GM12878 (cell line): ENCODE data around the gene ZNF329.

ENCODE experiments used
- CTCF ChIP-seq, 3 experiments: IDR thresholded peaks in 2 of 3; conservative IDR thresholded peaks in 1 of 3; 2 replicates each; pipeline ENCODE4 v1.5.1; 2011; ENCODE audit warnings: low read depth in 3 of 3, low read length in 3 of 3, mild to moderate bottlenecking in 3 of 3, control low read depth in 2 of 3, moderate library complexity in 2 of 3, inconsistent platforms in 1 of 3, mixed read lengths in 1 of 3; ENCODE audit not compliant: control insufficient read depth in 2 of 3, insufficient read depth in 1 of 3; ENCODE audit errors: extremely low read depth in 1 of 3
- NR2C2 ChIP-seq: IDR thresholded peaks from 2 replicates; pipeline ENCODE4 v1.6.1; 2011; ENCODE audit warnings: borderline replicate concordance, low read depth; ENCODE audit not compliant: control insufficient read depth, insufficient read length

DNA sequence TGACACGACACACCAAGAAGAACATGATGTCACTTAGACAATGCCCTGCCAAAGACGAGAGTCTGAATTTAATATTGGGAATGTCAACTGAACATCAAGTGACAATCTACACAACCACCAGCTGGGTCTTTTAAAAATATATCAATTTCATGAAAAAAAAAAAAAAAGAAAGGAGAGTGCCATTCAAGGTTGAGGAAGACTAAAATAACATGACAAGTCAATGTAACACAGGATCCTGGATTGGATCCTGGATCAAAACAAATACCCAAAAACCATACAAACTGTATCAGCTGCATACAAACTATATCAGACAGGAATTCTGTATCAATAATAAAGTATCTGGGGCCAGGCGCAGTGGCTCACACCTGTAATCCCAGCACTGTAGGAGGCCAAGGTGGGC lies 4.7 kb downstream of the ZNF329 start:
- no peak for TF ChIP-seq NR2C2
- no peak for TF ChIP-seq CTCF (IDR thresholded peaks at IDR 0.05 in 2 of 3, conservative IDR thresholded peaks at IDR 0.05 in 1 of 3; ENCODE audit: control insufficient read depth in 2 of 3, extremely low read depth in 1 of 3, insufficient read depth in 1 of 3, low read depth in 3 of 3, low read length in 3 of 3)
